Endothelial cell of umbilical vein (primary cell): ENCODE data around the gene WAC.

Source experiments
- CTCF ChIP-seq, 2 donors: IDR thresholded peaks; 1 replicate in 1 of 2; 2 replicates in 1 of 2; pipeline ENCODE4 v1.5.1; 2011; ENCODE audit warnings: low read length in 2 of 2, mild to moderate bottlenecking in 2 of 2, moderate library complexity in 2 of 2, control low read depth in 1 of 2, inconsistent platforms in 1 of 2, low read depth in 1 of 2; ENCODE audit not compliant: insufficient read depth in 1 of 2; ENCODE audit errors: extremely low read depth in 1 of 2
- EZH2 ChIP-seq: IDR thresholded peaks from 2 replicates; pipeline ENCODE4 v1.6.1; 2012; ENCODE audit warnings: borderline replicate concordance, low read depth, mild to moderate bottlenecking, moderate library complexity, low read length, inconsistent platforms; ENCODE audit not compliant: severe bottlenecking
- FOS ChIP-seq: IDR thresholded peaks from 2 replicates; pipeline ENCODE4 v1.6.1; 2011; ENCODE audit warnings: mild to moderate bottlenecking, low read length, moderate library complexity, borderline replicate concordance; ENCODE audit not compliant: insufficient read depth
- POLR2A ChIP-seq: IDR thresholded peaks from 2 replicates; pipeline ENCODE4 v1.6.1; 2012; ENCODE audit warnings: low read depth, mild to moderate bottlenecking, control low read depth, low read length
- POLR2AphosphoS5 ChIP-seq: IDR thresholded peaks from 2 replicates; pipeline ENCODE4 v1.6.1; 2012; ENCODE audit warnings: low read depth, mild to moderate bottlenecking, control low read depth, low read length, moderate library complexity; ENCODE audit not compliant: insufficient read depth

- TF ChIP-seq POLR2AphosphoS5 (no peak), POLR2A (no peak), CTCF (IDR thresholded peaks at IDR 0.05; ENCODE audit: extremely low read depth in 1 of 2, insufficient read depth in 1 of 2, low read depth in 1 of 2, low read length in 2 of 2) (no peak), FOS (no peak), EZH2 (no peak)
Observed at GRCh38 chr10:28631896-28632583, 99.1 kb downstream of the WAC start.
